GM18858 (cell line): ENCODE data around the gene SPPL3.
"Not testable (repeated sequence)": the region's sequence is repeated elsewhere in the genome, so short reads cannot be mapped to it uniquely, and the experiment has no call there.

Experiments used
- ATAC-seq: cut with Tn5 transposase; IDR thresholded peaks from one replicate; pipeline ENCODE4 v1.9.1; 2021; ENCODE audit not compliant: unreplicated experiment

The SPPL3 gene

DNA sequence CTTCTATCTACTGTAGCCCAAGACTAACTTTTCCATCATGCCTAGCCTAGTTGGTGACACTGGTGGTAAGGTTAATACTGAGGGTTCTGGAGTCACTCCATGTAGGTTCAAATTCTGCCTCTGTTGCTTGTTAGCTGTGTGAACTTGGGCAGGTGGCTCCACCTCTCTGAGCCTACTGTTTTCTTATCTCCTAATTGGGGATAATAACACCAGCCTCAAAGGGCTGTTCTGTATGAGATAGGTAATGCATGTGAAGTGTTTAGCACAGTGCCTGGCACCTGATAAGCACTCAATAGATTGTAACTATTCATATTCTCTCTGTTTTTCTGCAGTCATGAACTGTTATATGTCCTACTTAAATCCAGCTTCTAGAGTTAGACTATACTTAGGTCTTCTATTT lies 17.5 kb upstream of the SPPL3 start:
- ATAC-seq = no peak

- ATAC-seq = no peak
These were observed 16.0 kb upstream of the SPPL3 start for GRCh38 chr12:120920178-120920577.

- no peak for ATAC-seq
These were observed 13.6 kb upstream of the SPPL3 start for GRCh38 chr12:120917748-120918147.

DNA sequence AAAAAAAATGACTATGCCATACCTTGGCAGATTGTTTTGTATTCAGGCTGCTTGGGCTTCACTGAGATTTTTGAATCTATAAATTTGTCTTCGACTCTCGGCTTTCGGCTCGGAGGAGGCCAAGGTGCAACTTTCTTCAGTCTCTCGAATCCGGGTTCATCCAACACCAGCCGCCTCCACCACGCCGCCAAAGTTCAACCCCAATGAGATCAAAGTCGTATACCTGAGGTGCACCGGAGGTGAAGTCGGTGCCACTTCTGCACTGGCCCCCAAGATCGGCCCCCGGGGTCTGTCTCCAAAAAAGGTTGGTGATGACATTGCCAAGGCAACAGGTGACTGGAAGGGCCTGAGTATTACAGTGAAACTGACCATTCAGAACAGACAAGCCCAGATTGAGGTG lies 12.4 kb upstream of the SPPL3 start:
- ATAC-seq = no peak

- ATAC-seq = no peak
These were observed 10.6 kb upstream of the SPPL3 start for GRCh38 chr12:120914794-120915193.

DNA sequence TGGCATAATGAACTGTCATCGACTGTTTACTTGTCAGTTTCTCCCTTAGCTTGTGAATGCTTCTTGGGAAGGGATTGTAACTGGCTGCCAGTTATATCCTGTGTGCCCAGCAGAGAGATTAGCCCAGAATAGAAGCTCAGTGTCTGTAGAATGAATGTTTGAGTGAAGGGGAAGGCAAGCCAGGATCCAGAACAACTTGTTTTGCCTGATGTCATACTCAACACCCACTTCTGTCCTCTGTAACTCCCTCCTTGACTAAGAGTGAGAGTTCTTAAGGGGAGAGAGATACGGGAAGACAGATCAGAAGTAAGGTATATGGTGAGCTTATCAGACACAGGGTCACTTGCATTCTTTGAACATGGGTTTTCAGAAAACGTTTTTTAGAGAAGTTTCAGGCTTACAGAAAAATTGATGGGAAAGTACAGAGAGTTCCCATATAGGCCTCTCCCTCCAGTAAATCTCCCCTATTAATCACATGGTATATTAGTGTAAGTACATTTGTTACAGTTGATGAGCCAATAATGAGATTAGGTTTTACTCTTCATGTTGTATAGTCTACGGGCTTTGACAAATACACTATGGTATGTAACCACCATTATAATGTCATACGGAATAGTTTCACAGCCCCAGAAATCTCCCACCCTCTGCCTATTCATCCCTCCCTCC lies 5.6 kb upstream of the SPPL3 start:
- no peak for ATAC-seq

DNA sequence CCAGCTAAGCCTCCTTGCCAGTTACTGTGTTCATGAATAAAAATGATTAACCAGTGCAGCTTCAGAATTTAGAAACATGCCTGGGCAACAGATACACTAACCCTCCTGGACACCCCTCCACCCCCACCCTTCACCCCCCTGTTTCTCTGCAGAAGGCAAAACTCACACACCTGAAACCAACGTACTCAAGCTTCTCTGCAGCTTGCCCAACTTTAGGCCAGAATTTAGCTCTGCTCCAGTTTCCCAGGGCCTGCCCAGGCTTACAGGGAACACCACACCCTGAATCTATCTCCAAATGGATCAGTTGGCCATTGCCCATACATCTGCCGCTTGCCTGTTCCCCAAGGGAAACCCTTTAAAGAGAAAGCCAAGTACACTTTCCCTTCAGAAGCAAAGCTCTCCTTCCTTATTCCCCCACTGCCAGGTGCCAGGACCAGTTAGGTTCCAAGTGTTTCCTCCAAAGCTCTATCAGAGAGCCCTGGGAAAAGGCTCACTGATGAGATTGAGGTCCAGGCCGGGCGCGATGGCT lies 1.8 kb upstream of the SPPL3 start:
- no peak for ATAC-seq

DNA sequence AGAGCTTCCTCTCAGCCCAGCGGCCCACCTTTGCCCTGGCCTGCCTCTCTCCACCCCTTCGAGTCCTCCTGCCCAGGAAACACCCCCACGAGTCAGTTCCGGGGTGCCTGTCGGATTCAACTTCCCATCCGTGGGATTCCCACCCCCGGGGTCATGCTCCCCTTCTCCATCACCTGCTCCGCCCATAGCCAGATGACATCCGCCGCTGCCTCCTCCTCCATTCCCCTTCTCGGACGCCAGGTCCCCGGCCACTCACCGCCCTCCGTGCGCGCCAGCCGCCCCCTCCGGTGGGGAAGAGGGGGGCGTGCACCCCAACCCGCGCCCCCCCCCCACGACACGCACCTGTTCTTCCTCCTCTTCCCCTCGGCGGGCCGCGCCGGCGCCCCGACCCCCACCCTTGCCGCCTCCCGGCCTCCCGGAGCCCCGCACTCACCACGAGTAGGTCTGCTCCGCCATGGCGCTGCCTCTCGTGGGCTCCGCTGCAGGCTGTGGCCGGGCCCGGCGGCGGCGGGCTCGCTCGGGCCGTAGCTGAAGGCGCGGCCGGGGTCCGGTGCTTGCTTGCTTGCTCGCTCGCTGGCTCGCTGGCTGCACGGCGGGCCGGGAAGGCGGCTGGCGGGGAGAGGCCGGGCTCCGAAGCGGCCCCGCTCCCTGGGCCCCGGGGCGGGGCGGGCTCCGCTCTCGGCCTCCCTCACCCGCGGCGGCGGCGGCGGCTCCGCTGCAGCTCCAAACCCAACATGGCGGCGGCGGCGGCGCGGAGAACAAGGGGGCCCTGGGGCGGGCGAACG lies 554 bp downstream of the SPPL3 start:
- peak; percentile 33 for ATAC-seq

GRCh38 chr12:120902846-120903411 lies 1.2 kb downstream of the SPPL3 start:
- ATAC-seq = no peak

- no peak for ATAC-seq
These were observed 2.3 kb downstream of the SPPL3 start for GRCh38 chr12:120901818-120902217.

DNA sequence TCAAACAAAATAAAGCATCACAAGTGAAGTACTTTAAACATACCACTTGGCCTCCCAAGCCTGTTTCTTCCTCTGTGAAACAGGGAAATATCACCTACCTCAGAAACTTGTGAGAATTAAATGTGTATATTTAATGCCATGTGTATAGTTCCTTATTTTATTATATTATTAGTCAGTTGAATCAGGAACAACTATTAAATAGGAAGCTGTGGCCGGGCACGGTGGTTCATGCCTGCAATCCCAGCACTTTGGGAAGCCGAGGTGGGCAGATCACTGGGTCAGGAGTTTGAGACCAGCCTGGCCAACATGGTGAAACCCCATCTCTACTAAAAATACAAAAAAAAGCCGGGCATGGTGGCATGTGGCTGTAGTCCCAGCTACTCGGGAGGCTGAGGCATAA lies 3.1 kb downstream of the SPPL3 start:
- not testable (repeated sequence) for ATAC-seq

DNA sequence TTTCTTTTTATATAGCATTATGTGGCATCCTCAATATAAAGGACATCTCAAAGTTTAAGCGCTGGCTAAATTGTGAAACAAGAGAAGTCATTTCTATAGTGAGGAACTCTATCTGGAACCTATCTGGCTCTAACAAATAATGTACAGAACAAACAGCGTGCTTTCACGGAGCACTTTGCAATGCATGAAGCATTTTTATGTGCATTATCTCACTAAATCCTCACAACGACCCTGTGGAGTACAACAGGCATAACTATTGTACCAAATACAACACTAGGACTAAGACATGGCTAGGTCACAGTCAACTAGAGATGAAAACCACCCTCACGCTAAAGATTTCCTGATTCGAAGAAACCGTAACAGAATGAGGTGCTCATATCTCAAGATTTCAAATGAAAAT lies 8.6 kb downstream of the SPPL3 start:
- ATAC-seq = no peak

- ATAC-seq = no peak
These were observed 11.9 kb downstream of the SPPL3 start for GRCh38 chr12:120892265-120892664.

DNA sequence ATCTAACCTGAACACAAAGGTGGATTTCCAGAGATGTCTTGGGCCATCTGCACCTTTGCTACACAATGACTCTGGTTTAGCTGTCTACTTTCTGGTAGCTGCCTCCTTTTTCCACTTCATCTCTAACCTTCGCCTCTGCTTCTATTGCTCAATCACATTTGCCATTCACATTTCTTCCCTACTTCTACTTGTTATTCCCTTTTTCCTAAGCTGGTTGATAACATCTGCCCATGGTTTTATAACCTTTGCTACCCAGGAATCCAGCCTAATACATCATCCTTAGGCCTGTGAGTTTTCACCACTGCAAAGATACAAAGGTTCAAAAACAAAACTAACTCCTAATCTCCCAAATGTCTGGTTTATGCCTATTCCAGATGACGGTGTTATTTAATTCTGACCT lies 13.2 kb downstream of the SPPL3 start:
- ATAC-seq = no peak

- ATAC-seq = no peak
These were observed 16.7 kb downstream of the SPPL3 start for GRCh38 chr12:120887253-120888043.

DNA sequence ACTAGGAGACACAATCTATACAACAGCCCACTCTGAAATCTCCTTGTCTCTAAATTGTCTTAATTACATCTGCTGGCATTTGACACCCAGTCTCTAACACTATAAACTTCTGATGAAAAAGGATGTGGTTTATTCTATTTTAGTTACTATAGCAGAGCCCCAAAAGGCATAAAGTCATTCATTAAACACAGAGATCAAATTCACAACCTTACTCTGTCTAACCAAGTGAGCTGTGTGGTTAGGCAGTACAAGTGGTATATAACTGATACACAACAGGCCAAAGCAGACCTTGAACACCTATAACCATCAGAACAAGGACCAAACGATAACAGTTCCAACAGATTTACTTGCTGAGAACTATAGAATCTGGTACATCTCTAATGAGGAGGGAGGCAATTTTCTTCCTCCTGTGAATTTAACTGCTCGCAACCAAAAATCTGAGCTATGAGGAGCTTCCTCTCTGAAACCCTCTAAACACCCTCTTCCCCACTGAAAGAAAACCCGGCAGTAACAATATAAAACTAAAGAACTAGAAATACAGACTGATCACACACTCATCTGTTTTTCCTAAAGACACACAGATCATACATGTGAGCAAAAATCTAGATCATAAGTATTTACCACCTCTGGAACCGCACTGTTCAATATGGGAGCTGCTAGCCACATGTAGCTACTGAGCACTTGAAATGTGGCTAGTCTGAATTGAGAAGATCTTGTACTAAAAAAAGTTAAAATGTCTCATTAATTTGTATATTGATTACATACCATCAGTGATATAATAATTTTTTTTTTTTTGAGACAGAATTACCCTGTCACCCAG lies 17.7 kb downstream of the SPPL3 start:
- ATAC-seq = peak; percentile 66

DNA sequence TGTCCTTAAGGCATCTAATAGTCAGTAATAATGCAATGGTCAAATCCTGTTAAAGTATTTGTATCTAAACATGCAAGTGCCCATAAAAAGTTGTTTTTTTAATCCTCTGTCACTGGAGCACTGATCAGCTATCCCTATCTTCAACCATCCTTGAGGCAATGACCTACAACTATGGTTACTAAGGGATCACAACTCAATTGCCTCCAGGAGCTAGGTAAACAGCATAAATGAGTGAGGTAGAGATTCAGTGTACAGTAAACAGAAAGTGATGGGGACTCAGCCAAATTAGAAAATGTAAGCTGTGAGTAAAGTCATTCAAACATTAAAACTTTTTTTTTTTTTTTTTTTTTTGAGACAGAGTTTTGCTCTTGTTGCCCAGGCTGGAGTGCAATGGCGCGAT lies 18.6 kb downstream of the SPPL3 start:
- no peak for ATAC-seq

GRCh38 chr12:120884644-120885043 lies 19.5 kb downstream of the SPPL3 start:
- ATAC-seq = no peak

- no peak for ATAC-seq
These were observed 22.1 kb downstream of the SPPL3 start for GRCh38 chr12:120882055-120882555.

GRCh38 chr12:120879718-120880300 lies 24.3 kb downstream of the SPPL3 start:
- no peak for ATAC-seq
